SU-DHL-6 (cell line): ENCODE data around the gene CR2.

Experiments
- H2AFZ ChIP-seq: fragments of 200-600 bp; sonication (generic); 2 replicates; pipeline ENCODE4 v1.6.1; 2014; ENCODE audit warnings: low read depth, mild to moderate bottlenecking, moderate library complexity, mixed read lengths, antibody characterized with exemption, low read length; ENCODE audit not compliant: severe bottlenecking
- H3F3A ChIP-seq: fragments of 200-600 bp; shearing (Covaris generic); 2 replicates; pipeline ENCODE4 v1.6.0; 2016; ENCODE audit warnings: antibody characterized with exemption, mild to moderate bottlenecking; ENCODE audit not compliant: insufficient read depth
- H3K27ac ChIP-seq: fragments of 200-600 bp; sonication (generic); 2 replicates; pipeline ENCODE4 v1.5.1; 2016; ENCODE audit warnings: low read depth, mild to moderate bottlenecking, low read length, moderate library complexity, mixed read lengths
- H3K27me3 ChIP-seq: fragments of 200-600 bp; sonication (generic), shearing (Covaris generic); 2 replicates; pipeline ENCODE4 v1.6.0; 2014; ENCODE audit warnings: mild to moderate bottlenecking, low read length
- H3K36me3 ChIP-seq: fragments of 200-600 bp; sonication (generic); 2 replicates; pipeline ENCODE4 v1.6.1; 2014; ENCODE audit warnings: mild to moderate bottlenecking, low read length, mixed read lengths
- H3K4me2 ChIP-seq: fragments of 300-600, 200-600 bp; shearing (Covaris generic), sonication (generic); 2 replicates; pipeline ENCODE4 v1.6.0; 2014; ENCODE audit warnings: low read length, low read depth, mild to moderate bottlenecking; ENCODE audit not compliant: poor library complexity, severe bottlenecking
- H3K4me3 ChIP-seq: fragments of 200-600 bp; sonication (generic); 2 replicates; pipeline ENCODE4 v1.5.1; 2014; ENCODE audit warnings: antibody characterized with exemption, low read length, mild to moderate bottlenecking, mixed read lengths; ENCODE audit not compliant: insufficient read depth, poor library complexity, severe bottlenecking
- H3K79me2 ChIP-seq: fragments of 200-600 bp; sonication (generic); 2 replicates; pipeline ENCODE4 v1.6.1; 2014; ENCODE audit warnings: mild to moderate bottlenecking, low read length, moderate library complexity; ENCODE audit not compliant: insufficient read depth
- H3K9ac ChIP-seq: fragments of 200-600 bp; sonication (generic); 2 replicates; pipeline ENCODE4 v1.7.0; 2014; ENCODE audit warnings: mild to moderate bottlenecking, low read length
- H3K9me2 ChIP-seq: fragments of 200-600 bp; sonication (generic); replicated peaks from 2 replicates; pipeline ENCODE4 v1.6.1; 2014; ENCODE audit warnings: low read length; ENCODE audit not compliant: insufficient read depth
- H3K9me3 ChIP-seq: fragments of 200-600 bp; sonication (generic); 2 replicates; pipeline ENCODE4 v1.6.1; 2014; ENCODE audit warnings: low read length, mixed read lengths; ENCODE audit not compliant: insufficient read depth
- H4K20me1 ChIP-seq: fragments of 200-600 bp; sonication (generic); 2 replicates; pipeline ENCODE4 v1.6.1; 2014; ENCODE audit warnings: low read depth, mild to moderate bottlenecking, antibody characterized with exemption, low read length, moderate library complexity, mixed read lengths
- CTCF ChIP-seq: fragments of 200-600 bp; sonication (generic); IDR thresholded peaks from one replicate; pipeline ENCODE4 v1.5.1; 2017; ENCODE audit warnings: antibody characterized with exemption, mild to moderate bottlenecking, low read length, moderate library complexity; ENCODE audit not compliant: insufficient read depth, poor library complexity, severe bottlenecking
- EZH2phosphoT487 ChIP-seq: fragments of 200-600 bp; sonication (generic), shearing (Covaris generic); conservative IDR thresholded peaks from 2 replicates; pipeline ENCODE4 v1.6.1; 2018; ENCODE audit warnings: mild to moderate bottlenecking, antibody characterized with exemption, low read length, moderate library complexity, mixed read lengths

The CR2 gene

GRCh38 chr1:207454046-207454964, at the start of gene CR2:
Gene CR2, plus strand, starts transcription at chr1:207454328. Its CDS starts 91 bp downstream, at chr1:207454419.
- no peaks in the 10 kb centered on the region for H3K27me3 ChIP-seq
- peak within 1 kb of the TSS; percentile 39; the same call in 1 of the 2 replicates for H3K9ac ChIP-seq
- no peaks in the 10 kb centered on the region for H3K79me2 ChIP-seq
- TF ChIP-seq EZH2phosphoT487 (no peak), CTCF (peak; percentile 58)
- H3K4me2 ChIP-seq, result peak within 1 kb of the TSS; percentile 61
- H2AFZ ChIP-seq, result peak within 1 kb of the TSS; percentile 44
- H3K36me3 ChIP-seq, result no peaks in the 10 kb centered on the region
- no peaks in the 10 kb centered on the region for H4K20me1 ChIP-seq
- no peaks in the 10 kb centered on the region for H3F3A ChIP-seq
- H3K4me3 ChIP-seq, result peak within 1 kb of the TSS; percentile 51
- no peaks in the 10 kb centered on the region for H3K9me3 ChIP-seq
- H3K27ac ChIP-seq, result no peak within 1 kb of the TSS
- H3K9me2 ChIP-seq, result no peaks in the 10 kb centered on the region

- no peak for TF ChIP-seq EZH2phosphoT487
- TF ChIP-seq CTCF, result peak; percentile 54
- Histone ChIP-seq H3F3A (no peaks in the 10 kb centered on the region), H3K36me3 (no peaks in the 10 kb centered on the region), H3K4me3 (no peak overlapping the region), H3K4me2 (no peak overlapping the region), H3K27ac (no peak overlapping the region), H4K20me1 (no peaks in the 10 kb centered on the region), H3K9me2 (no peaks in the 10 kb centered on the region), H3K9me3 (no peaks in the 10 kb centered on the region), H3K27me3 (no peaks in the 10 kb centered on the region), H2AFZ (no peak overlapping the region), H3K9ac (no peak overlapping the region), H3K79me2 (no peaks in the 10 kb centered on the region)
Measured at GRCh38 chr1:207404849-207405525, 49.1 kb upstream of the CR2 start.

GRCh38 chr1:207405814-207406213, 48.3 kb upstream of the CR2 start:
- Histone ChIP-seq H3K79me2 (no peaks in the 10 kb centered on the region), H3F3A (no peaks in the 10 kb centered on the region), H4K20me1 (no peaks in the 10 kb centered on the region), H3K9ac (no peak overlapping the region), H2AFZ (no peak overlapping the region), H3K36me3 (no peaks in the 10 kb centered on the region), H3K27me3 (no peaks in the 10 kb centered on the region), H3K4me2 (no peak overlapping the region), H3K9me2 (no peaks in the 10 kb centered on the region), H3K4me3 (no peak overlapping the region), H3K9me3 (no peaks in the 10 kb centered on the region), H3K27ac (no peak overlapping the region)
- TF ChIP-seq CTCF, result no peak
- no peak for TF ChIP-seq EZH2phosphoT487
